HEK293 (cell line): ENCODE measurements around the gene ARIH2.

Source experiments
- BCL6B ChIP-seq: fragments of 450-650 bp; formaldehyde crosslinking; IDR thresholded peaks from 2 replicates; pipeline ENCODE4 v1.5.1; 2017; ENCODE audit warnings: missing biosample characterization, missing genetic modification characterization
- KLF1 ChIP-seq: fragments of 450-650 bp; formaldehyde crosslinking; IDR thresholded peaks from 2 replicates; pipeline ENCODE4 v1.5.1; 2016; ENCODE audit warnings: missing biosample characterization, missing genetic modification characterization
- MEIS1 ChIP-seq: sonication (generic); formaldehyde crosslinking; IDR thresholded peaks from 2 replicates; pipeline ENCODE4 v1.8.1; 2022; ENCODE audit warnings: missing genetic modification reagents, mild to moderate bottlenecking, borderline replicate concordance
- RBAK ChIP-seq: fragments of 450-650 bp; formaldehyde crosslinking; IDR thresholded peaks from 2 replicates; pipeline ENCODE4 v1.5.1; 2016; ENCODE audit warnings: missing biosample characterization, missing genetic modification characterization
- TRIM28 ChIP-seq: IDR thresholded peaks from 2 replicates; pipeline ENCODE4 v1.6.1; 2011; ENCODE audit warnings: low read length, control low read depth, borderline replicate concordance
- TSHZ1 ChIP-seq: fragments of 450-650 bp; formaldehyde crosslinking; IDR thresholded peaks from 2 replicates; pipeline ENCODE4 v1.5.1; 2016; ENCODE audit warnings: missing biosample characterization, missing genetic modification characterization, borderline replicate concordance
- WT1 ChIP-seq: fragments of 450-650 bp; formaldehyde crosslinking; IDR thresholded peaks from 2 replicates; pipeline ENCODE4 v1.5.1; 2016; ENCODE audit warnings: missing biosample characterization, missing genetic modification characterization
- YY2 ChIP-seq: fragments of 450-650 bp; formaldehyde crosslinking; IDR thresholded peaks from 2 replicates; pipeline ENCODE4 v1.5.1; 2016; ENCODE audit warnings: missing biosample characterization, missing genetic modification characterization
- ZBTB17 ChIP-seq: fragments of 450-650 bp; formaldehyde crosslinking; IDR thresholded peaks from 2 replicates; pipeline ENCODE4 v1.5.1; 2016; ENCODE audit warnings: missing biosample characterization, missing genetic modification characterization
- ZBTB20 ChIP-seq: fragments of 450-650 bp; formaldehyde crosslinking; IDR thresholded peaks from 2 replicates; pipeline ENCODE4 v1.5.1; 2016; ENCODE audit warnings: missing biosample characterization, missing genetic modification characterization
- ZBTB44 ChIP-seq: fragments of 450-650 bp; IDR thresholded peaks from 2 replicates; pipeline ENCODE4 v1.5.1; 2018; ENCODE audit warnings: missing biosample characterization, mild to moderate bottlenecking, missing genetic modification characterization
- ZNF10 ChIP-seq: fragments of 450-650 bp; formaldehyde crosslinking; IDR thresholded peaks from 2 replicates; pipeline ENCODE4 v1.5.1; 2017; ENCODE audit warnings: missing biosample characterization, missing genetic modification characterization
- ZNF146 ChIP-seq: fragments of 450-650 bp; formaldehyde crosslinking; IDR thresholded peaks from 2 replicates; pipeline ENCODE4 v1.5.1; 2016; ENCODE audit warnings: missing biosample characterization, missing genetic modification characterization
- ZNF23 ChIP-seq: fragments of 450-650 bp; formaldehyde crosslinking; IDR thresholded peaks from 2 replicates; pipeline ENCODE4 v1.5.1; 2016; ENCODE audit warnings: missing biosample characterization, missing genetic modification characterization, borderline replicate concordance
- ZNF24 ChIP-seq: fragments of 450-650 bp; formaldehyde crosslinking; IDR thresholded peaks from 2 replicates; pipeline ENCODE4 v1.5.1; 2016; ENCODE audit warnings: missing biosample characterization, missing genetic modification characterization
- ZNF26 ChIP-seq: fragments of 450-650 bp; formaldehyde crosslinking; IDR thresholded peaks from 2 replicates; pipeline ENCODE4 v1.5.1; 2016; ENCODE audit warnings: missing biosample characterization, missing genetic modification characterization
- ZNF292 ChIP-seq: fragments of 450-650 bp; formaldehyde crosslinking; IDR thresholded peaks from 2 replicates; pipeline ENCODE4 v1.5.1; 2016; ENCODE audit warnings: low read depth, missing biosample characterization, missing genetic modification characterization, borderline replicate concordance
- ZNF311 ChIP-seq: fragments of 450-650 bp; formaldehyde crosslinking; IDR thresholded peaks from 2 replicates; pipeline ENCODE4 v1.5.1; 2017; ENCODE audit warnings: missing biosample characterization, missing genetic modification characterization, borderline replicate concordance
- ZNF324 ChIP-seq: fragments of 450-650 bp; formaldehyde crosslinking; IDR thresholded peaks from 2 replicates; pipeline ENCODE4 v1.5.1; 2016; ENCODE audit warnings: missing biosample characterization, missing genetic modification characterization
- ZNF350 ChIP-seq: fragments of 450-650 bp; formaldehyde crosslinking; IDR thresholded peaks from 2 replicates; pipeline ENCODE4 v1.5.0; 2017; ENCODE audit warnings: missing biosample characterization, mild to moderate bottlenecking, missing genetic modification characterization
- ZNF423 ChIP-seq: fragments of 450-650 bp; formaldehyde crosslinking; IDR thresholded peaks from 2 replicates; pipeline ENCODE4 v1.5.1; 2016; ENCODE audit warnings: missing biosample characterization, missing genetic modification characterization
- ZNF433 ChIP-seq: fragments of 450-650 bp; formaldehyde crosslinking; IDR thresholded peaks from 2 replicates; pipeline ENCODE4 v1.5.1; 2016; ENCODE audit warnings: missing biosample characterization, missing genetic modification characterization, low read depth
- ZNF501 ChIP-seq: fragments of 450-650 bp; formaldehyde crosslinking; IDR thresholded peaks from 2 replicates; pipeline ENCODE4 v1.5.1; 2016; ENCODE audit warnings: missing biosample characterization, missing genetic modification characterization
- ZNF544 ChIP-seq: fragments of 450-650 bp; formaldehyde crosslinking; IDR thresholded peaks from 2 replicates; pipeline ENCODE4 v1.5.0; 2017; ENCODE audit warnings: missing biosample characterization, missing genetic modification characterization
- ZNF580 ChIP-seq: fragments of 450-650 bp; formaldehyde crosslinking; IDR thresholded peaks from 2 replicates; pipeline ENCODE4 v1.5.1; 2016; ENCODE audit warnings: missing biosample characterization, missing genetic modification characterization
- ZNF621 ChIP-seq: fragments of 450-650 bp; formaldehyde crosslinking; IDR thresholded peaks from 2 replicates; pipeline ENCODE4 v1.5.1; 2017; ENCODE audit warnings: missing biosample characterization, missing genetic modification characterization
- ZNF654 ChIP-seq: fragments of 450-650 bp; formaldehyde crosslinking; IDR thresholded peaks from 2 replicates; pipeline ENCODE4 v1.5.1; 2016; ENCODE audit warnings: low read depth, missing biosample characterization, missing genetic modification characterization
- ZNF791 ChIP-seq: fragments of 450-650 bp; formaldehyde crosslinking; IDR thresholded peaks from 2 replicates; pipeline ENCODE4 v1.5.1; 2016; ENCODE audit warnings: missing biosample characterization, missing genetic modification characterization
- ZNF792 ChIP-seq: fragments of 450-650 bp; formaldehyde crosslinking; IDR thresholded peaks from 2 replicates; pipeline ENCODE4 v1.5.1; 2016; ENCODE audit warnings: missing biosample characterization, missing genetic modification characterization
- TF ChIP-seq, protein P1 (sequence below): fragments of 450-650 bp; formaldehyde crosslinking; IDR thresholded peaks from 2 replicates; pipeline ENCODE4 v1.5.1; 2016; ENCODE audit warnings: missing biosample characterization, missing genetic modification characterization, low read depth

The ARIH2 gene

DNA sequence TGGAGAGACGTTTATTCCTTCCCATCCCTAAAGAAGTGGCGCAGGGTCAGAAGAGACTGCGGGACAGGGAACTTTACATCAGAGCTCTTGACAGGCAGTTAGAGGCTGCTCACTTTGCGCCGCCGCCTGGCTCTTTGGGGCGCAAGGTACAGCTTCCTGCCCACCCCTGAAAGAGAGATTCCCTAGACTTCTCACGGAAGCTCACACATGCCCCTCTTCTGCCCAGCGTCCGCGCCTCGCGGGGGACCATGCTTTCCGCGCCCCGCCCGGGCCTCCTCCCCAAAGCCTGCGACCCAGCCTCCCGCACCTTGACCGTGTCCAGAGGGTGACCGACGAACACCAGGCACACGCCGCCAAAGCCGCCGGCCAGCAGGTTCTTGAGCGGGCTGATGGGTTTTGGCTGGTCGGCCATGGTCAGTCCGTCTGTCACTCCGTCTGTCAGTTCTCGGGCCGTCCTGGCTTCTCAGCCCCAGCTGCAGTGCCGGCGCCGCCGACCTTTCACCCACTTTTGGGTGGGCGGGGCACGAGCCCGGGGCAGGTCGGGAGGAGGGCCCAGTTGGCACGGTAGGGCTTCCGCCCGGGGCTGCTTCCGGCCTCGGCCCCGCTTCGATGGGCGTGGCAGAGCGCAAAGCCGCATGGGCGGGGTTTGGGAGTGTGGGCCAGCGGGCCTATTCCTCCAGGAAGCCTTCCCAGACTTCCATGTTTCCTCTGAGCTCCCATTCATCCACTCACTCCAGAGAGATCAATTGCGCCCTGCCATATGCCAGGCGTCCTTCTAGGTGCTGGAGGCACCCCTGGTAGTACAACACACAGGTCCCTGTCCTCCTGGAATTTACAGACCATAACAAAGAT lies 20.0 kb upstream of the ARIH2 start, which contains the start of gene SLC25A20 (continued):
- no peak for TF ChIP-seq ZNF791 (tag by site-specific recombination)
- TF ChIP-seq ZNF146 (tag by site-specific recombination), result no peak
- TF ChIP-seq, protein P1, sequence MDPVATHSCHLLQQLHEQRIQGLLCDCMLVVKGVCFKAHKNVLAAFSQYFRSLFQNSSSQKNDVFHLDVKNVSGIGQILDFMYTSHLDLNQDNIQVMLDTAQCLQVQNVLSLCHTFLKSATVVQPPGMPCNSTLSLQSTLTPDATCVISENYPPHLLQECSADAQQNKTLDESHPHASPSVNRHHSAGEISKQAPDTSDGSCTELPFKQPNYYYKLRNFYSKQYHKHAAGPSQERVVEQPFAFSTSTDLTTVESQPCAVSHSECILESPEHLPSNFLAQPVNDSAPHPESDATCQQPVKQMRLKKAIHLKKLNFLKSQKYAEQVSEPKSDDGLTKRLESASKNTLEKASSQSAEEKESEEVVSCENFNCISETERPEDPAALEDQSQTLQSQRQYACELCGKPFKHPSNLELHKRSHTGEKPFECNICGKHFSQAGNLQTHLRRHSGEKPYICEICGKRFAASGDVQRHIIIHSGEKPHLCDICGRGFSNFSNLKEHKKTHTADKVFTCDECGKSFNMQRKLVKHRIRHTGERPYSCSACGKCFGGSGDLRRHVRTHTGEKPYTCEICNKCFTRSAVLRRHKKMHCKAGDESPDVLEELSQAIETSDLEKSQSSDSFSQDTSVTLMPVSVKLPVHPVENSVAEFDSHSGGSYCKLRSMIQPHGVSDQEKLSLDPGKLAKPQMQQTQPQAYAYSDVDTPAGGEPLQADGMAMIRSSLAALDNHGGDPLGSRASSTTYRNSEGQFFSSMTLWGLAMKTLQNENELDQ (tag by site-specific recombination), result no peak
- TF ChIP-seq ZBTB20 (tag by site-specific recombination), result peak; percentile 70
- TF ChIP-seq ZNF433 (tag by site-specific recombination), result no peak
- no peak for TF ChIP-seq TRIM28
- no peak for TF ChIP-seq BCL6B (tag by site-specific recombination)
- no peak for TF ChIP-seq ZNF311 (tag by site-specific recombination)
- TF ChIP-seq ZNF23 (tag by site-specific recombination), result no peak
- TF ChIP-seq ZNF10 (tag by site-specific recombination), result no peak
- TF ChIP-seq ZNF580 (tag by site-specific recombination), result peak; percentile 82
- no peak for TF ChIP-seq ZNF544 (tag by site-specific recombination)
- no peak for TF ChIP-seq ZNF24 (tag by site-specific recombination)
- TF ChIP-seq ZBTB44 (tag by site-specific recombination), result no peak
- no peak for TF ChIP-seq ZNF621
- no peak for TF ChIP-seq ZNF26
- TF ChIP-seq ZNF423 (tag by site-specific recombination), result no peak
- TF ChIP-seq TSHZ1, result no peak
- TF ChIP-seq MEIS1 (CRISPR knock-in tag), result no peak
- TF ChIP-seq RBAK (tag by site-specific recombination), result no peak
- TF ChIP-seq ZNF292 (tag by site-specific recombination), result no peak
- no peak; the same call in 1 of the 2 replicates for TF ChIP-seq WT1 (tag by site-specific recombination)
- no peak for TF ChIP-seq ZNF792 (tag by site-specific recombination)
- no peak for TF ChIP-seq ZNF350
- TF ChIP-seq YY2 (tag by site-specific recombination), result no peak
- peak; percentile 56; the same call in 1 of the 2 replicates for TF ChIP-seq ZNF501
- peak; percentile 83 for TF ChIP-seq KLF1 (tag by site-specific recombination)
- no peak for TF ChIP-seq ZBTB17
- no peak for TF ChIP-seq ZNF324
- TF ChIP-seq ZNF654, result no peak
